ENCODE data around the gene COX6B1. TPM values are rescaled to one million over a fixed set of nuclear protein-coding genes. Genes with fewer than 3 reads are reported as not detected.
A peak's percentile ranks its signal among the peaks of the same experiment; 100 is the strongest.
"Not testable (repeated sequence)": the region's sequence is repeated elsewhere in the genome, so short reads cannot be mapped to it uniquely, and the experiment has no call there.

The COX6B1 gene
- total and polyA plus RNA-seq, 2 donors from 2014 or later, result 323 to 1,951 TPM

DNA sequence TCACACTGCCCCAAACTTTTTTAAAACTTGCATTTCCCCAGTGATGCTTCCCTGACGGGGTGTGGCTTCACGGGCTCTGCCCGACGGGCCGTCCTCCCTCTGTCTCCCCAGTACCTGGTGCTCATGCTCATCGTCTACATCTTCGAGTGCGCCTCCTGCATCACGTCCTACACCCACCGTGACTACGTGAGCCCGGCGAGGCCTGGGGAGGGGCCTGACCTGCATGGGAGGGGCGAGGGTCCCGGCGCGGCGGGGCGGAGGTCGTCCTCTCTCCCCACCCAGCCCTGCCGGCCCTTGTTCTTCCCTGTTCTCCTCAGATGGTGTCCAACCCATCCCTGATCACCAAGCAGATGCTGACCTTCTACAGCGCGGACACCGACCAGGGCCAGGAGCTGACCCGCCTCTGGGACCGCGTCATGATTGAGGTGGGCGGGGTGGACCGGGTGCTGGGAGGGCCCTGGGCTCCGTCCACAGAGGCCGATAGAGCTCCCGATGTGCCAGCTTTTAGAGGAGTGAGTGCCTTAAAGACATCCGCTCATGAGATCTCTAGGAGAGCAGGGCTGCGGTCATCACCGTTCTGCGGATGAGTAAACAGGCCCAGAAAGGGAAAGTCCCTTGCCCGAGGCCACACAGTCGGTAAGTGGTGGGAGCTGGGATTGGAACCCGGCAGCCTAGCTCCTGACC is 25.1 kb downstream of the COX6B1 start:
- FAIRE-seq, result no peak
- no peaks in the 10 kb centered on the region for H3K4me1 ChIP-seq (ENCODE audit: control insufficient read depth in 2 of 3, insufficient read depth in 2 of 3, low read depth in 1 of 3, low read length in 3 of 3)
- H3K4me3 ChIP-seq (ENCODE audit: low read length in 3 of 3), result peak overlapping the region in 1 of 3 donors; percentile 35
- TF ChIP-seq, protein P1, sequence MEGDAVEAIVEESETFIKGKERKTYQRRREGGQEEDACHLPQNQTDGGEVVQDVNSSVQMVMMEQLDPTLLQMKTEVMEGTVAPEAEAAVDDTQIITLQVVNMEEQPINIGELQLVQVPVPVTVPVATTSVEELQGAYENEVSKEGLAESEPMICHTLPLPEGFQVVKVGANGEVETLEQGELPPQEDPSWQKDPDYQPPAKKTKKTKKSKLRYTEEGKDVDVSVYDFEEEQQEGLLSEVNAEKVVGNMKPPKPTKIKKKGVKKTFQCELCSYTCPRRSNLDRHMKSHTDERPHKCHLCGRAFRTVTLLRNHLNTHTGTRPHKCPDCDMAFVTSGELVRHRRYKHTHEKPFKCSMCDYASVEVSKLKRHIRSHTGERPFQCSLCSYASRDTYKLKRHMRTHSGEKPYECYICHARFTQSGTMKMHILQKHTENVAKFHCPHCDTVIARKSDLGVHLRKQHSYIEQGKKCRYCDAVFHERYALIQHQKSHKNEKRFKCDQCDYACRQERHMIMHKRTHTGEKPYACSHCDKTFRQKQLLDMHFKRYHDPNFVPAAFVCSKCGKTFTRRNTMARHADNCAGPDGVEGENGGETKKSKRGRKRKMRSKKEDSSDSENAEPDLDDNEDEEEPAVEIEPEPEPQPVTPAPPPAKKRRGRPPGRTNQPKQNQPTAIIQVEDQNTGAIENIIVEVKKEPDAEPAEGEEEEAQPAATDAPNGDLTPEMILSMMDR (IDR thresholded peaks at IDR 0.05; ENCODE audit: borderline replicate concordance, extremely low read depth, insufficient read depth), result no peak
- H3K27ac ChIP-seq (ENCODE audit: low read depth in 2 of 2, low read length in 2 of 2), result no peak overlapping the region
- H3K9me3 ChIP-seq (ENCODE audit: control insufficient read depth in 2 of 3, insufficient read depth in 1 of 3, low read length in 3 of 3), result no peaks in the 10 kb centered on the region
- H3K36me3 ChIP-seq (ENCODE audit: control insufficient read depth in 2 of 3, insufficient read depth in 3 of 3, low read length in 3 of 3), result no peaks in the 10 kb centered on the region
- intact Hi-C loops (cut with DNase I), result no loop called here
- no peak overlapping the region for H3K9ac ChIP-seq (ENCODE audit: low read length in 3 of 3)
- peaks cover 3% of the 10 kb centered on the region for H3K27me3 ChIP-seq (ENCODE audit: control insufficient read depth, insufficient read depth, low read length)
- DNase-seq, result no peak

DNA sequence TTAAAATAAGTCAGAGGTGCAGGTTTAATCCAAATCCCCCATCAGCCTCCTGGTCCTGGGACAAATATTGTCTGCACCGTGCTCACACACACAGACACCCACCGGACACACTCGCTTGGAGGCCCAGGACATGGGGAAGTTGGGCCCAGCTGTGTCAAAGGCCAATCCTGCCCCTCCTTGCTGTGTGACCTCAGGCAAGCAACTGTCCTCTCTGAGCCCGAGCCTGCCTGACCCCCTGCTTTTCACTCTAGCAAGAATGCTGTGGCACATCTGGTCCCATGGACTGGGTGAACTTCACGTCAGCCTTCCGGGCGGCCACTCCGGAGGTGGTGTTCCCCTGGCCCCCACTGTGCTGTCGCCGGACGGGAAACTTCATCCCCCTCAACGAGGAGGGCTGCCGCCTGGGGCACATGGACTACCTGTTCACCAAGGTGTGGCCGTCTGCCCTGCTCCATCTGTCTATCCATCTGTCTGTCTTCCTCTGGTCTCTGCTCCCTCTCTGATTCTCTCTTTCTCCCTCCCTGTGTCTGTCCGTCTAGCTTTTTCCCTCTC is 27.5 kb downstream of the COX6B1 start:
- Histone ChIP-seq H3K27me3 (ENCODE audit: control insufficient read depth, insufficient read depth, low read length) (peaks cover 3% of the 10 kb centered on the region), H3K27ac (ENCODE audit: low read depth in 2 of 2, low read length in 2 of 2) (no peak overlapping the region), H3K4me1 (ENCODE audit: control insufficient read depth in 2 of 3, insufficient read depth in 2 of 3, low read depth in 1 of 3, low read length in 3 of 3) (no peaks in the 10 kb centered on the region), H3K9ac (ENCODE audit: low read length in 3 of 3) (no peak overlapping the region), H3K9me3 (ENCODE audit: control insufficient read depth in 2 of 3, insufficient read depth in 1 of 3, low read length in 3 of 3) (no peaks in the 10 kb centered on the region), H3K4me3 (ENCODE audit: low read length in 3 of 3) (no peak overlapping the region), H3K36me3 (ENCODE audit: control insufficient read depth in 2 of 3, insufficient read depth in 3 of 3, low read length in 3 of 3) (no peaks in the 10 kb centered on the region)
- FAIRE-seq (no peak), DNase-seq (no peak)
- TF ChIP-seq, protein P1 (IDR thresholded peaks at IDR 0.05; ENCODE audit: borderline replicate concordance, extremely low read depth, insufficient read depth), result no peak
- intact Hi-C loops (cut with DNase I), result no loop called here

DNA sequence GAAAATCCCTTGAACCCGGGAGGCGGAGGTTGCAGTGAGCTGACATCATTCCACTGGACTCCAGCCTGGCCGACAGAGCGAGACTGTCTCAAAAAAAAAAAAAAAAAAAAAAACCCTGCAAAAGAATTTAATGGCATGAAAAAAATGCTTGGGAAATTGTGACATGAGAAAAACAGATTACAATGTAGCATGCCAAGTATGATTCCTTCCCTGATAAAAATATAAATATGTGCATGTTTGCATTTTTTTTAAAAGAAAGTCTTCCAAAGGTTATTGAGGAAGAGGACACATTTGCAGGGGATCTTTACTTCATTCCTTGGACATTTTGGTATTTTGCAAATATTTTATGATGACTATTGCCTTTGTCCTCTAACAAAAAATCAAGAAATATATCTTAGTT is 41.7 kb downstream of the COX6B1 start:
- Histone ChIP-seq H3K27ac (ENCODE audit: low read depth in 2 of 2, low read length in 2 of 2) (no peak overlapping the region), H3K4me1 (ENCODE audit: control insufficient read depth in 2 of 3, insufficient read depth in 2 of 3, low read depth in 1 of 3, low read length in 3 of 3) (no peaks in the 10 kb centered on the region), H3K4me3 (ENCODE audit: low read length in 3 of 3) (no peak overlapping the region), H3K9ac (ENCODE audit: low read length in 3 of 3) (no peak overlapping the region), H3K27me3 (ENCODE audit: control insufficient read depth, insufficient read depth, low read length) (no peaks in the 10 kb centered on the region), H3K36me3 (ENCODE audit: control insufficient read depth in 2 of 3, insufficient read depth in 3 of 3, low read length in 3 of 3) (no peaks in the 10 kb centered on the region), H3K9me3 (ENCODE audit: control insufficient read depth in 2 of 3, insufficient read depth in 1 of 3, low read length in 3 of 3) (no peaks in the 10 kb centered on the region)
- DNase-seq (peak in 2 of 5 donors; percentile 14 to 33), FAIRE-seq (no peak)
- intact Hi-C loops (cut with DNase I), result no loop called here
- TF ChIP-seq, protein P1 (IDR thresholded peaks at IDR 0.05; ENCODE audit: borderline replicate concordance, extremely low read depth, insufficient read depth), result no peak

DNA sequence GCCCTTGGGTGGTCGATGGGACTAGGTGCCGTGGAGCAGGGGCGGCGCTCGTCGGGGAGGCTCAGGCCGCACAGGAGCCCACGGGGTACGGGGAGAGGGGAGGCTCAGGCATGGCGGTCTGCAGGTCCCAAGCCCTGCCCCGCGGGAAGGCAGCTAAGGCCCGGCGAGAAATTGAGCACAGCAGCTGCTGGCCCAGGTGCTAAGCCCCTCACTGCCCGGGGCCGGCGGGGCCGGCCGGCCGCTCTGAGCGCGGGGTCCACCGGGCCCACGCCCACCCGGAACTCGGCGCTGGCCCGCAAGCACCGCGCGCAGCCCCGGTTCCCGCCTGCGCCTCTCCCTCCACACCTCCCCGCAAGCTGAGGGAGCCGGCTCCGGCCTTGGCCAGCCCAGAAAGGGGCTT is 43.0 kb downstream of the COX6B1 start:
- DNase-seq; H3K27ac ChIP-seq (ENCODE audit: low read depth in 2 of 2, low read length in 2 of 2); intact Hi-C loops (cut with DNase I); FAIRE-seq; H3K27me3 ChIP-seq (ENCODE audit: control insufficient read depth, insufficient read depth, low read length); H3K4me3 ChIP-seq (ENCODE audit: low read length in 3 of 3); H3K9me3 ChIP-seq (ENCODE audit: control insufficient read depth in 2 of 3, insufficient read depth in 1 of 3, low read length in 3 of 3); H3K4me1 ChIP-seq (ENCODE audit: control insufficient read depth in 2 of 3, insufficient read depth in 2 of 3, low read depth in 1 of 3, low read length in 3 of 3); H3K36me3 ChIP-seq (ENCODE audit: control insufficient read depth in 2 of 3, insufficient read depth in 3 of 3, low read length in 3 of 3); H3K9ac ChIP-seq (ENCODE audit: low read length in 3 of 3): not testable (repeated sequence)

Data from kidney (tissue), 14 donors.